Measurements from ENCODE around the gene C20orf202. TPM values are rescaled to one million over a fixed set of nuclear protein-coding genes. Genes with fewer than 3 reads are reported as not detected.

Gene C20orf202
- total and polyA plus RNA-seq, 9 of the 15 experiments (the other 6 are each of a cell fraction or from before 2014, with no cell fraction given) = 0.03 to 0.24 (median 0.15) TPM; not detected in 4

- TF ChIP-seq RERE (CRISPR knock-in tag; IDR thresholded peaks at IDR 0.05; ENCODE audit: borderline replicate concordance) = no peak
- peak; percentile 60 for TF ChIP-seq CEBPB (tag; IDR thresholded peaks at IDR 0.05)
- no peak for TF ChIP-seq TARDBP (IDR thresholded peaks at IDR 0.05)
- TF ChIP-seq GATA2 (CRISPR knock-in tag; IDR thresholded peaks at IDR 0.05) = no peak
- no peak for TF ChIP-seq HCFC1 (IDR thresholded peaks at IDR 0.05; ENCODE audit: low read depth, low read length)
- TF ChIP-seq XRCC5 (IDR thresholded peaks at IDR 0.05; ENCODE audit: low read depth, low read length) = no peak
- TF ChIP-seq ERF (CRISPR knock-in tag; IDR thresholded peaks at IDR 0.05) = peak; percentile 33; the same call in 1 of the 2 replicates
- TF ChIP-seq ZBTB43 (CRISPR knock-in tag; IDR thresholded peaks at IDR 0.05) = no peak
- 0 out of 2 replicates have a peak, but pooled peaks have one; percentile 49 for TF ChIP-seq ZNF586 (CRISPR knock-in tag; conservative IDR thresholded peaks at IDR 0.05)
- TF ChIP-seq GTF2A2 (tag; IDR thresholded peaks at IDR 0.05) = peak; percentile 61; the same call in 1 of the 2 replicates
- TF ChIP-seq NKRF (IDR thresholded peaks at IDR 0.05; ENCODE audit: borderline replicate concordance) = no peak
- TF ChIP-seq SMARCA5 (IDR thresholded peaks at IDR 0.05) = no peak
- TF ChIP-seq POLR2AphosphoS2 (IDR thresholded peaks at IDR 0.05; ENCODE audit: low read length) = no peak
- no peak for TF ChIP-seq ELF1 (tag; IDR thresholded peaks at IDR 0.05)
- no peak for TF ChIP-seq DPF2 (IDR thresholded peaks at IDR 0.05)
- no peak for TF ChIP-seq NRF1 (conservative IDR thresholded peaks at IDR 0.05 in 1 of 2, IDR thresholded peaks at IDR 0.05 in 1 of 2)
- no peak for TF ChIP-seq RAD21 (CRISPR knock-in tag; conservative IDR thresholded peaks at IDR 0.05 in 1 of 2, IDR thresholded peaks at IDR 0.05 in 1 of 2)
- TF ChIP-seq HMG20A (CRISPR knock-in tag; conservative IDR thresholded peaks at IDR 0.05) = no peak
- TF ChIP-seq ZNF384 (IDR thresholded peaks at IDR 0.05; ENCODE audit: low read depth, low read length) = no peak
- TF ChIP-seq E2F5 (CRISPR knock-in tag; IDR thresholded peaks at IDR 0.05) = no peak
- TF ChIP-seq DLX4 (CRISPR knock-in tag; IDR thresholded peaks at IDR 0.05) = no peak
Observed at GRCh38 chr20:1214838-1215261, 11.6 kb downstream of the C20orf202 start (continued).
